Duodenal mucosa (tissue), 2 donors: ENCODE data around the gene GIT2.
"Not testable (repeated sequence)": the region's sequence is repeated elsewhere in the genome, so short reads cannot be mapped to it uniquely, and the experiment has no call there.

Experiments
- H3K27ac ChIP-seq: one replicate; pipeline ENCODE4 v1.7.0; 2013; ENCODE audit warnings: low read depth, low read length
- H3K27me3 ChIP-seq, 2 donors: one replicate each; pipeline ENCODE4 v1.7.0; 2013; ENCODE audit warnings: low read length in 2 of 2, control low read depth in 1 of 2; ENCODE audit not compliant: insufficient read depth in 2 of 2, control insufficient read depth in 1 of 2
- H3K36me3 ChIP-seq, 2 donors: one replicate each; pipeline ENCODE4 v1.7.0; 2013; ENCODE audit warnings: low read length in 2 of 2, control low read depth in 1 of 2; ENCODE audit not compliant: insufficient read depth in 2 of 2, control insufficient read depth in 1 of 2
- H3K4me1 ChIP-seq, 2 donors: one replicate each; pipeline ENCODE4 v1.7.0; 2013; ENCODE audit warnings: low read length in 2 of 2, control low read depth in 1 of 2; ENCODE audit not compliant: insufficient read depth in 2 of 2, control insufficient read depth in 1 of 2
- H3K4me3 ChIP-seq, 2 donors: one replicate each; pipeline ENCODE4 v1.7.0; 2013; ENCODE audit warnings: low read length in 2 of 2, low read depth in 1 of 2
- H3K9ac ChIP-seq, 2 donors: one replicate each; pipeline ENCODE4 v1.7.0; 2013; ENCODE audit warnings: low read length in 2 of 2, low read depth in 1 of 2
- H3K9me3 ChIP-seq, 2 donors: one replicate each; pipeline ENCODE4 v1.7.0; 2013; ENCODE audit warnings: low read length in 2 of 2, control low read depth in 1 of 2; ENCODE audit not compliant: control insufficient read depth in 1 of 2

GIT2 gene

GRCh38 chr12:109939504-109939903 is 56.7 kb downstream of the GIT2 start:
- H3K4me1 ChIP-seq, result peaks cover 5 to 7% of the 10 kb centered on the region in 2 donors
- H3K27me3 ChIP-seq, result no peaks in the 10 kb centered on the region
- H3K27ac ChIP-seq, result no peak overlapping the region
- H3K36me3 ChIP-seq, result peaks cover 25 to 40% of the 10 kb centered on the region in 2 donors
- no peak overlapping the region for H3K4me3 ChIP-seq
- H3K9me3 ChIP-seq, result no peaks in the 10 kb centered on the region
- no peak overlapping the region for H3K9ac ChIP-seq

GRCh38 chr12:109938947-109939346 is 57.2 kb downstream of the GIT2 start:
- peaks cover 25 to 42% of the 10 kb centered on the region in 2 donors for H3K36me3 ChIP-seq
- H3K4me1 ChIP-seq, result peaks cover 5 to 7% of the 10 kb centered on the region in 2 donors
- H3K9me3 ChIP-seq, result no peaks in the 10 kb centered on the region
- no peak overlapping the region for H3K9ac ChIP-seq
- H3K4me3 ChIP-seq, result no peak overlapping the region
- H3K27me3 ChIP-seq, result no peaks in the 10 kb centered on the region
- H3K27ac ChIP-seq, result no peak overlapping the region

- H3K36me3 ChIP-seq, result peaks cover 33 to 47% of the 10 kb centered on the region in 2 donors
- H3K9ac ChIP-seq, result no peak overlapping the region
Measured at GRCh38 chr12:109937371-109937770, 58.8 kb downstream of the GIT2 start.

GRCh38 chr12:109934026-109934425 is 62.1 kb downstream of the GIT2 start:
- no peak overlapping the region for H3K4me3 ChIP-seq
- no peak overlapping the region for H3K27ac ChIP-seq
- no peaks in the 10 kb centered on the region for H3K27me3 ChIP-seq
- no peaks in the 10 kb centered on the region for H3K4me1 ChIP-seq
- no peak overlapping the region for H3K9ac ChIP-seq
- no peaks in the 10 kb centered on the region for H3K9me3 ChIP-seq
- peaks cover 47 to 69% of the 10 kb centered on the region in 2 donors for H3K36me3 ChIP-seq

More at GRCh38 chr12:109937371-109937770, 58.8 kb downstream of the GIT2 start:
- Histone ChIP-seq H3K27me3 (no peaks in the 10 kb centered on the region), H3K9me3 (no peaks in the 10 kb centered on the region), H3K27ac (no peak overlapping the region), H3K4me3 (no peak overlapping the region), H3K4me1 (peaks cover 5 to 7% of the 10 kb centered on the region in 2 donors)

- Histone ChIP-seq H3K9ac (no peak overlapping the region), H3K36me3 (peaks cover 41 to 59% of the 10 kb centered on the region in 2 donors), H3K27me3 (no peaks in the 10 kb centered on the region), H3K4me3 (no peak overlapping the region), H3K27ac (no peak overlapping the region), H3K9me3 (no peaks in the 10 kb centered on the region), H3K4me1 (no peaks in the 10 kb centered on the region)
Measured at GRCh38 chr12:109932878-109933503, 63.2 kb downstream of the GIT2 start.

GRCh38 chr12:109931143-109931542 is 65.0 kb downstream of the GIT2 start:
- Histone ChIP-seq H3K9me3 (no peaks in the 10 kb centered on the region), H3K27ac (no peak overlapping the region), H3K4me3 (no peak overlapping the region), H3K9ac (no peak overlapping the region), H3K36me3 (peaks cover 37 to 45% of the 10 kb centered on the region in 2 donors), H3K27me3 (no peaks in the 10 kb centered on the region), H3K4me1 (no peaks in the 10 kb centered on the region)

GRCh38 chr12:109930028-109930800 is 66.0 kb downstream of the GIT2 start:
- H3K36me3 ChIP-seq, result peaks cover 32 to 37% of the 10 kb centered on the region in 2 donors
- H3K27me3 ChIP-seq, result no peaks in the 10 kb centered on the region
- H3K4me3 ChIP-seq, result no peak overlapping the region
- H3K9me3 ChIP-seq, result no peaks in the 10 kb centered on the region
- H3K4me1 ChIP-seq, result no peaks in the 10 kb centered on the region
- H3K27ac ChIP-seq, result no peak overlapping the region
- H3K9ac ChIP-seq, result no peak overlapping the region

GRCh38 chr12:109929326-109929725 is 66.8 kb downstream of the GIT2 start:
- H3K4me3 ChIP-seq, H3K27ac ChIP-seq, H3K9ac ChIP-seq, H3K9me3 ChIP-seq, H3K27me3 ChIP-seq, H3K4me1 ChIP-seq: not testable (repeated sequence)
- H3K36me3 ChIP-seq, result peaks cover 29 to 37% of the 10 kb centered on the region in 2 donors

GRCh38 chr12:109928058-109928656 is 68.0 kb downstream of the GIT2 start:
- H3K36me3 ChIP-seq, result peaks cover 28 to 32% of the 10 kb centered on the region in 2 donors
- no peaks in the 10 kb centered on the region for H3K4me1 ChIP-seq
- H3K27me3 ChIP-seq, result no peaks in the 10 kb centered on the region
- H3K4me3 ChIP-seq, result no peak overlapping the region
- H3K9ac ChIP-seq, result no peak overlapping the region
- no peaks in the 10 kb centered on the region for H3K9me3 ChIP-seq
- no peak overlapping the region for H3K27ac ChIP-seq

- Histone ChIP-seq H3K27me3 (no peaks in the 10 kb centered on the region), H3K4me3 (no peak overlapping the region), H3K4me1 (no peaks in the 10 kb centered on the region), H3K36me3 (peaks cover 24 to 27% of the 10 kb centered on the region in 2 donors), H3K9me3 (no peaks in the 10 kb centered on the region), H3K27ac (no peak overlapping the region), H3K9ac (no peak overlapping the region)
Measured at GRCh38 chr12:109927622-109928021, 68.5 kb downstream of the GIT2 start.
